Choroid plexus epithelial cell (primary cell): ENCODE data around the gene SLC44A5.

ENCODE experiments used
- DNase-seq: peaks from one replicate; pipeline ENCODE4 v3.0.0-alpha.2; 2010; ENCODE audit warnings: low read depth
- H3K4me3 ChIP-seq: 2 replicates; pipeline ENCODE4 v1.5.1; 2011; ENCODE audit warnings: low read depth, mild to moderate bottlenecking, control low read depth, low read length, moderate library complexity
- CTCF ChIP-seq: conservative IDR thresholded peaks from 2 replicates; pipeline ENCODE4 v1.5.1; 2011; ENCODE audit warnings: low read depth, mild to moderate bottlenecking, control low read depth, inconsistent platforms, low read length, moderate library complexity

Gene SLC44A5

GRCh38 chr1:75503221-75503974 lies 107.5 kb downstream of the SLC44A5 start:
- DNase-seq: no peak
- H3K4me3 ChIP-seq: no peak overlapping the region
- TF ChIP-seq CTCF: no peak

- no peak for TF ChIP-seq CTCF
- DNase-seq: peak; percentile 5
- no peak overlapping the region for H3K4me3 ChIP-seq
These were observed 108.1 kb downstream of the SLC44A5 start for GRCh38 chr1:75502776-75503175.

DNA sequence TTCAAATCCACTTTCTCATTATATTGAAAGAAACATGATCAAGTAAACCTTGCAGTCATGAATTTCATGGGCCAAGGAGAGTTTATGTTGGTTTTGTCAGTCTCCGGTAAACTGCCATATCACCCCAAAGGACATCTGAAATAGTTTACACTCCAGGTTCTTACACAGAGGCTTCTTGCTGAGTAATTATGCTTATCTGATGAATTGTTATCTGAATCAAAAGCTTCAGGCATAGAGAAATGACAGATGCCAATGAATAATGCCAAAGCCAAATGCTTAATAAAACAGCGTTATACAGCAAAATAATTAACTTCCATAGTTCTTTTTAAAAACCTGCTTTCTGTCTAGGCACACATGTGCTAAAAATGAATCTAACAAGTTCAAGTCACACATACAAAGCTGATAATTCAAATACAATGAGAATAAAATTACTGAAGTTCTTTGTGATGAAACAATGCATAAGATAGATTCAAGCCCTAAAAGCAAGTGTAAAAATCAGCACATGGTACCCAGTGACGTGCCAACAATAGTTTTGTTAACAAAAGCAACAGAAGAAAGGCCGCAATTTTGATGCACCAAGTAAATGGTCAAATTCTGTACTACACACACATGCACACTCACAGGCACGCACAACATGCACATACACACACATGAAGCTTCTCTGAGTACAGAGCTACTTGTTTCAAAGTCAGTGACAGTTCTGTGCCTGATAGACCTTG lies 109.2 kb downstream of the SLC44A5 start:
- TF ChIP-seq CTCF: no peak
- DNase-seq: no peak
- H3K4me3 ChIP-seq: no peak overlapping the region

DNA sequence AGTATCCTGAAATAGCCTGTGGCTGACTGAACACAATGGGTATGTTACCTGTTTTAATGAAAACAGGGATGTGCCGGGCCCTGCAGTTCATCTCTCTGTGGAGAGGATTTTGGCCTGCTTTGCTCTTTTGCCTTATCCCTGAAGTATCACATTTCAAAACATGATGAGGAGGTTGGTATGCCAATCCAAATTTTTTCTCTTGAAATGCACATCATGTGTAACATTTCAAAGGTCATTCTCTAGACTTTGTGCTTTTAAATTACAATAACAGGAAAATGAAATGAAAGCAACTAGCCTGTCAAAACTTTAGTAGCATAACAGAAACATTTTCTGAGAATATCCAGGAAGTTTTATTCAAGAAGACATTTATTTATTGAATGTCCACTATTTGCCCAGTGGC lies 118.9 kb downstream of the SLC44A5 start:
- no peak overlapping the region for H3K4me3 ChIP-seq
- no peak for TF ChIP-seq CTCF
- no peak for DNase-seq

GRCh38 chr1:75487399-75487798 lies 123.5 kb downstream of the SLC44A5 start:
- no peak for TF ChIP-seq CTCF
- DNase-seq: no peak
- H3K4me3 ChIP-seq: no peak overlapping the region

GRCh38 chr1:75484789-75485188 lies 126.1 kb downstream of the SLC44A5 start:
- no peak for TF ChIP-seq CTCF
- no peak overlapping the region for H3K4me3 ChIP-seq
- no peak for DNase-seq
